Measurements from ENCODE around the gene GPD2. TPM values are rescaled to one million over a fixed set of nuclear protein-coding genes. Genes with fewer than 3 reads are reported as not detected.

Gene GPD2
- total RNA-seq, 1 experiment from 2014 or later, result not detected

- no peaks in the 10 kb centered on the region for H3K4me1 ChIP-seq (ENCODE audit: low read length)
- no peak overlapping the region for H3K9ac ChIP-seq (ENCODE audit: low read length)
- H3K4me3 ChIP-seq (ENCODE audit: low read length), result no peak overlapping the region
- H3K27ac ChIP-seq (ENCODE audit: low read length), result no peak overlapping the region
- H3K4me2 ChIP-seq (ENCODE audit: low read depth, low read length, poor library complexity, severe bottlenecking), result no peak overlapping the region
- H3K27me3 ChIP-seq (ENCODE audit: low read length), result no peaks in the 10 kb centered on the region
- H3K9me2 ChIP-seq (replicated peaks; ENCODE audit: insufficient read depth, low read length), result no peaks in the 10 kb centered on the region
- no peaks in the 10 kb centered on the region for H3K79me2 ChIP-seq (ENCODE audit: low read length)
- H3K36me3 ChIP-seq (ENCODE audit: insufficient read depth, low read length), result no peaks in the 10 kb centered on the region
- peaks cover 28% of the 10 kb centered on the region for H3K9me3 ChIP-seq (ENCODE audit: low read length)
- DNase-seq, result no peak
- H4K20me1 ChIP-seq (ENCODE audit: insufficient read depth, low read depth, low read length), result no peaks in the 10 kb centered on the region
- H2AFZ ChIP-seq (ENCODE audit: low read length), result no peak overlapping the region
Observed at GRCh38 chr2:156532989-156533388, 96.8 kb downstream of the GPD2 start.

GRCh38 chr2:156536534-156536933 lies 100.4 kb downstream of the GPD2 start:
- no peak overlapping the region for H3K4me2 ChIP-seq (ENCODE audit: low read depth, low read length, poor library complexity, severe bottlenecking)
- no peak overlapping the region for H3K9ac ChIP-seq (ENCODE audit: low read length)
- no peak for DNase-seq
- no peaks in the 10 kb centered on the region for H3K27me3 ChIP-seq (ENCODE audit: low read length)
- no peak overlapping the region for H2AFZ ChIP-seq (ENCODE audit: low read length)
- peaks cover 31% of the 10 kb centered on the region for H3K9me3 ChIP-seq (ENCODE audit: low read length)
- H3K79me2 ChIP-seq (ENCODE audit: low read length), result no peaks in the 10 kb centered on the region
- no peaks in the 10 kb centered on the region for H3K4me1 ChIP-seq (ENCODE audit: low read length)
- no peaks in the 10 kb centered on the region for H3K36me3 ChIP-seq (ENCODE audit: insufficient read depth, low read length)
- H3K27ac ChIP-seq (ENCODE audit: low read length), result no peak overlapping the region
- no peak overlapping the region for H3K4me3 ChIP-seq (ENCODE audit: low read length)
- no peaks in the 10 kb centered on the region for H4K20me1 ChIP-seq (ENCODE audit: insufficient read depth, low read depth, low read length)
- H3K9me2 ChIP-seq (replicated peaks; ENCODE audit: insufficient read depth, low read length), result no peaks in the 10 kb centered on the region

- no peak overlapping the region for H3K4me2 ChIP-seq (ENCODE audit: low read depth, low read length, poor library complexity, severe bottlenecking)
- H3K27ac ChIP-seq (ENCODE audit: low read length), result no peak overlapping the region
- no peak for DNase-seq
- H3K9ac ChIP-seq (ENCODE audit: low read length), result no peak overlapping the region
- no peaks in the 10 kb centered on the region for H4K20me1 ChIP-seq (ENCODE audit: insufficient read depth, low read depth, low read length)
- H3K79me2 ChIP-seq (ENCODE audit: low read length), result no peaks in the 10 kb centered on the region
- H3K4me1 ChIP-seq (ENCODE audit: low read length), result no peaks in the 10 kb centered on the region
- H3K9me2 ChIP-seq (replicated peaks; ENCODE audit: insufficient read depth, low read length), result no peaks in the 10 kb centered on the region
- no peak overlapping the region for H2AFZ ChIP-seq (ENCODE audit: low read length)
- no peaks in the 10 kb centered on the region for H3K36me3 ChIP-seq (ENCODE audit: insufficient read depth, low read length)
- H3K27me3 ChIP-seq (ENCODE audit: low read length), result no peaks in the 10 kb centered on the region
- peaks cover 31% of the 10 kb centered on the region for H3K9me3 ChIP-seq (ENCODE audit: low read length)
- no peak overlapping the region for H3K4me3 ChIP-seq (ENCODE audit: low read length)
Observed at GRCh38 chr2:156537141-156537540, 101.0 kb downstream of the GPD2 start.

- no peak overlapping the region for H2AFZ ChIP-seq (ENCODE audit: low read length)
- H3K79me2 ChIP-seq (ENCODE audit: low read length), result no peaks in the 10 kb centered on the region
- H3K36me3 ChIP-seq (ENCODE audit: insufficient read depth, low read length), result no peaks in the 10 kb centered on the region
- H3K9ac ChIP-seq (ENCODE audit: low read length), result no peak overlapping the region
- peaks cover 30% of the 10 kb centered on the region for H3K9me3 ChIP-seq (ENCODE audit: low read length)
- no peak for DNase-seq
- no peaks in the 10 kb centered on the region for H3K4me1 ChIP-seq (ENCODE audit: low read length)
- H4K20me1 ChIP-seq (ENCODE audit: insufficient read depth, low read depth, low read length), result no peaks in the 10 kb centered on the region
- H3K9me2 ChIP-seq (replicated peaks; ENCODE audit: insufficient read depth, low read length), result no peaks in the 10 kb centered on the region
- no peak overlapping the region for H3K27ac ChIP-seq (ENCODE audit: low read length)
- no peak overlapping the region for H3K4me2 ChIP-seq (ENCODE audit: low read depth, low read length, poor library complexity, severe bottlenecking)
- no peak overlapping the region for H3K4me3 ChIP-seq (ENCODE audit: low read length)
- no peaks in the 10 kb centered on the region for H3K27me3 ChIP-seq (ENCODE audit: low read length)
Observed at GRCh38 chr2:156538083-156538504, 101.9 kb downstream of the GPD2 start.

- no peaks in the 10 kb centered on the region for H3K27me3 ChIP-seq (ENCODE audit: low read length)
- no peak overlapping the region for H3K4me3 ChIP-seq (ENCODE audit: low read length)
- H3K4me2 ChIP-seq (ENCODE audit: low read depth, low read length, poor library complexity, severe bottlenecking), result no peak overlapping the region
- no peak overlapping the region for H3K27ac ChIP-seq (ENCODE audit: low read length)
- no peaks in the 10 kb centered on the region for H3K79me2 ChIP-seq (ENCODE audit: low read length)
- H3K9ac ChIP-seq (ENCODE audit: low read length), result no peak overlapping the region
- H3K4me1 ChIP-seq (ENCODE audit: low read length), result no peaks in the 10 kb centered on the region
- no peaks in the 10 kb centered on the region for H3K36me3 ChIP-seq (ENCODE audit: insufficient read depth, low read length)
- DNase-seq, result no peak
- H4K20me1 ChIP-seq (ENCODE audit: insufficient read depth, low read depth, low read length), result no peaks in the 10 kb centered on the region
- no peak overlapping the region for H2AFZ ChIP-seq (ENCODE audit: low read length)
- H3K9me3 ChIP-seq (ENCODE audit: low read length), result peaks cover 26% of the 10 kb centered on the region
- H3K9me2 ChIP-seq (replicated peaks; ENCODE audit: insufficient read depth, low read length), result no peaks in the 10 kb centered on the region
Observed at GRCh38 chr2:156539086-156539860, 103.1 kb downstream of the GPD2 start.

- Histone ChIP-seq H3K36me3 (ENCODE audit: insufficient read depth, low read length) (no peaks in the 10 kb centered on the region), H3K4me2 (ENCODE audit: low read depth, low read length, poor library complexity, severe bottlenecking) (no peak overlapping the region), H3K9me2 (replicated peaks; ENCODE audit: insufficient read depth, low read length) (no peaks in the 10 kb centered on the region), H4K20me1 (ENCODE audit: insufficient read depth, low read depth, low read length) (no peaks in the 10 kb centered on the region), H3K4me3 (ENCODE audit: low read length) (no peak overlapping the region), H2AFZ (ENCODE audit: low read length) (no peak overlapping the region), H3K9me3 (ENCODE audit: low read length) (peaks cover 21% of the 10 kb centered on the region), H3K27me3 (ENCODE audit: low read length) (no peaks in the 10 kb centered on the region), H3K27ac (ENCODE audit: low read length) (no peak overlapping the region), H3K4me1 (ENCODE audit: low read length) (no peaks in the 10 kb centered on the region), H3K9ac (ENCODE audit: low read length) (no peak overlapping the region), H3K79me2 (ENCODE audit: low read length) (no peaks in the 10 kb centered on the region)
- no peak for DNase-seq
Observed at GRCh38 chr2:156540706-156541105, 104.5 kb downstream of the GPD2 start.

GRCh38 chr2:156541229-156541628 lies 105.0 kb downstream of the GPD2 start:
- H2AFZ ChIP-seq (ENCODE audit: low read length), result no peak overlapping the region
- no peaks in the 10 kb centered on the region for H3K4me1 ChIP-seq (ENCODE audit: low read length)
- no peaks in the 10 kb centered on the region for H3K79me2 ChIP-seq (ENCODE audit: low read length)
- no peaks in the 10 kb centered on the region for H3K36me3 ChIP-seq (ENCODE audit: insufficient read depth, low read length)
- no peak overlapping the region for H3K27ac ChIP-seq (ENCODE audit: low read length)
- DNase-seq, result no peak
- peaks cover 16% of the 10 kb centered on the region for H3K9me3 ChIP-seq (ENCODE audit: low read length)
- H3K9me2 ChIP-seq (replicated peaks; ENCODE audit: insufficient read depth, low read length), result no peaks in the 10 kb centered on the region
- no peaks in the 10 kb centered on the region for H3K27me3 ChIP-seq (ENCODE audit: low read length)
- H4K20me1 ChIP-seq (ENCODE audit: insufficient read depth, low read depth, low read length), result no peaks in the 10 kb centered on the region
- no peak overlapping the region for H3K4me3 ChIP-seq (ENCODE audit: low read length)
- no peak overlapping the region for H3K9ac ChIP-seq (ENCODE audit: low read length)
- H3K4me2 ChIP-seq (ENCODE audit: low read depth, low read length, poor library complexity, severe bottlenecking), result no peak overlapping the region

- Histone ChIP-seq H3K4me3 (ENCODE audit: low read length) (no peak overlapping the region), H3K4me1 (ENCODE audit: low read length) (no peaks in the 10 kb centered on the region), H3K9me2 (replicated peaks; ENCODE audit: insufficient read depth, low read length) (no peaks in the 10 kb centered on the region)
Observed at GRCh38 chr2:156541706-156542105, 105.5 kb downstream of the GPD2 start.

More at GRCh38 chr2:156541706-156542105, 105.5 kb downstream of the GPD2 start:
- Histone ChIP-seq H3K4me2 (ENCODE audit: low read depth, low read length, poor library complexity, severe bottlenecking) (no peak overlapping the region), H3K9me3 (ENCODE audit: low read length) (peaks cover 12% of the 10 kb centered on the region), H3K9ac (ENCODE audit: low read length) (no peak overlapping the region), H3K27me3 (ENCODE audit: low read length) (no peaks in the 10 kb centered on the region), H4K20me1 (ENCODE audit: insufficient read depth, low read depth, low read length) (no peaks in the 10 kb centered on the region), H3K36me3 (ENCODE audit: insufficient read depth, low read length) (no peaks in the 10 kb centered on the region), H3K79me2 (ENCODE audit: low read length) (no peaks in the 10 kb centered on the region), H3K27ac (ENCODE audit: low read length) (no peak overlapping the region), H2AFZ (ENCODE audit: low read length) (no peak overlapping the region)
- no peak for DNase-seq
